GM12891 (cell line): ENCODE results near the gene PTPRT.

Source experiments
- POLR2AphosphoS5 ChIP-seq: IDR thresholded peaks from 2 replicates; pipeline ENCODE4 v1.6.1; 2011; ENCODE audit warnings: low read depth, low read length, control low read depth
- SPI1 ChIP-seq: IDR thresholded peaks from 2 replicates; pipeline ENCODE4 v1.6.1; 2011; ENCODE audit warnings: low read depth, low read length, control low read depth
- TAF1 ChIP-seq: IDR thresholded peaks from 2 replicates; pipeline ENCODE4 v1.6.1; 2011; ENCODE audit warnings: low read depth, low read length, control low read depth

DNA sequence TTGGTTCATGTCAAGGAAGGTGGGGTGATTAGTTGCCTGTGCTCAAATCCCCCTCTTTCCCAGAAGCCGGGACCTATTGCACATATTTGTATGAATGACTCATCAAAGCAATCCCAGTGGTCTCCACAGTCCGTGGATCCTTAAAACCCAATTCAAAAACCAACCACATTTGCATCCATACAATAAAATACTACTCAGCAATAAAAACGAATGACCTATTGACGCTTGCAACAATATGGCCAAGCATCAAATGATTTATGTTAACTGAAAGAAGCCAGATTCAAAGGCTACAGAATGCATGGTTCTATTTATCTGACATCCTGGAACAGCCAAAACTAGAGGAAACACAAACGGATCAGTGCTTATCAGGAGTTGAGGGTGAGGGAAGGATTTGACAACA is 275.4 kb downstream of the PTPRT start:
- no peak for TF ChIP-seq SPI1
- TF ChIP-seq POLR2AphosphoS5, result no peak
- TF ChIP-seq TAF1, result no peak
